Neural cell (in vitro differentiated cells): ENCODE data around the gene EDRF1.

Experiments used
- EZH2 ChIP-seq: fragments of 200-600, 300-800 bp; shearing (Covaris generic), sonication (generic); IDR thresholded peaks from 2 replicates; pipeline ENCODE4 v1.6.1; 2014; ENCODE audit warnings: antibody characterized with exemption, low read length, borderline replicate concordance, mild to moderate bottlenecking; ENCODE audit not compliant: insufficient read depth, poor library complexity, severe bottlenecking
- POLR2AphosphoS5 ChIP-seq: IDR thresholded peaks from 2 replicates; pipeline ENCODE4 v1.6.1; 2012
- REST ChIP-seq: IDR thresholded peaks from 2 replicates; pipeline ENCODE4 v1.6.1; 2012; ENCODE audit warnings: borderline replicate concordance
- SMC3 ChIP-seq: fragments of 450-650 bp; conservative IDR thresholded peaks from 2 replicates; pipeline ENCODE4 v1.6.1; 2014; ENCODE audit warnings: antibody characterized with exemption, mild to moderate bottlenecking, moderate library complexity; ENCODE audit not compliant: poor library complexity
- TAF1 ChIP-seq: IDR thresholded peaks from 2 replicates; pipeline ENCODE4 v1.6.1; 2012; ENCODE audit warnings: low read depth
- TF ChIP-seq, protein P1 (sequence below): fragments of 450-650 bp; IDR thresholded peaks from 2 replicates; pipeline ENCODE4 v1.5.1; 2014; ENCODE audit warnings: antibody characterized with exemption, mild to moderate bottlenecking, moderate library complexity; ENCODE audit not compliant: poor library complexity, severe bottlenecking

- TF ChIP-seq, protein P1, sequence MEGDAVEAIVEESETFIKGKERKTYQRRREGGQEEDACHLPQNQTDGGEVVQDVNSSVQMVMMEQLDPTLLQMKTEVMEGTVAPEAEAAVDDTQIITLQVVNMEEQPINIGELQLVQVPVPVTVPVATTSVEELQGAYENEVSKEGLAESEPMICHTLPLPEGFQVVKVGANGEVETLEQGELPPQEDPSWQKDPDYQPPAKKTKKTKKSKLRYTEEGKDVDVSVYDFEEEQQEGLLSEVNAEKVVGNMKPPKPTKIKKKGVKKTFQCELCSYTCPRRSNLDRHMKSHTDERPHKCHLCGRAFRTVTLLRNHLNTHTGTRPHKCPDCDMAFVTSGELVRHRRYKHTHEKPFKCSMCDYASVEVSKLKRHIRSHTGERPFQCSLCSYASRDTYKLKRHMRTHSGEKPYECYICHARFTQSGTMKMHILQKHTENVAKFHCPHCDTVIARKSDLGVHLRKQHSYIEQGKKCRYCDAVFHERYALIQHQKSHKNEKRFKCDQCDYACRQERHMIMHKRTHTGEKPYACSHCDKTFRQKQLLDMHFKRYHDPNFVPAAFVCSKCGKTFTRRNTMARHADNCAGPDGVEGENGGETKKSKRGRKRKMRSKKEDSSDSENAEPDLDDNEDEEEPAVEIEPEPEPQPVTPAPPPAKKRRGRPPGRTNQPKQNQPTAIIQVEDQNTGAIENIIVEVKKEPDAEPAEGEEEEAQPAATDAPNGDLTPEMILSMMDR = no peak
- TF ChIP-seq POLR2AphosphoS5 (no peak), SMC3 (no peak), EZH2 (no peak), TAF1 (no peak), REST (no peak)
Measured at GRCh38 chr10:125672884-125673283, 46.6 kb upstream of the EDRF1 start.
